Body of pancreas (tissue), 4 donors: ENCODE measurements around the gene MOV10L1.

Experiments used
- POLR2A ChIP-seq, 3 donors: fragments of 450-650 bp; IDR thresholded peaks; one replicate each; pipeline ENCODE4 v1.6.1; 2016; ENCODE audit warnings: antibody characterized with exemption in 3 of 3, mild to moderate bottlenecking in 2 of 3
- TF ChIP-seq, protein P1 (sequence below), 7 experiments: fragments of 450-650 bp in 4 of 7; fragments of 200-600 bp in 3 of 7; sonication (generic) in 3 of 7; IDR thresholded peaks; one replicate each; pipeline ENCODE4 v1.5.1; 2016 to 2019; ENCODE audit warnings: antibody characterized with exemption in 7 of 7

DNA sequence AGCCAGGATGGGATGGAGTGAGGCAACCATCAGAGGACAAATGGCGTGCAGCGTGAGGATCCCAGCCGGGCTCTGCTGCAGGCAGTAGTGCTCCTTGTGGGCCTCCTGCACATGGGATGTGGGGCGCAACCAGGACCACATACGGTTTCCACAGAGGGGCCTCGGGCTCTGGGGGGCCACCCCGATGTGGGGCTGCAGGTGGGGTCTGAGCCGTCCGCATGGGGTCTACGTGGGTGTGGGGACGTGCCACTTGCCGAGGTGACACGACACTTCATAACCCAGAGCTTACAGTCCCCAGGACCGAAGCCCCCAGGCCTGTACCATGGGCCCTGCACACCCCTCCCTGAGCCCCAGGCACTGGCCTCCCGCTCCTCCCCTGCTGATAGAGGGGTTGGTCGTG, 42.5 kb upstream of the MOV10L1 start:
- TF ChIP-seq, protein P1, sequence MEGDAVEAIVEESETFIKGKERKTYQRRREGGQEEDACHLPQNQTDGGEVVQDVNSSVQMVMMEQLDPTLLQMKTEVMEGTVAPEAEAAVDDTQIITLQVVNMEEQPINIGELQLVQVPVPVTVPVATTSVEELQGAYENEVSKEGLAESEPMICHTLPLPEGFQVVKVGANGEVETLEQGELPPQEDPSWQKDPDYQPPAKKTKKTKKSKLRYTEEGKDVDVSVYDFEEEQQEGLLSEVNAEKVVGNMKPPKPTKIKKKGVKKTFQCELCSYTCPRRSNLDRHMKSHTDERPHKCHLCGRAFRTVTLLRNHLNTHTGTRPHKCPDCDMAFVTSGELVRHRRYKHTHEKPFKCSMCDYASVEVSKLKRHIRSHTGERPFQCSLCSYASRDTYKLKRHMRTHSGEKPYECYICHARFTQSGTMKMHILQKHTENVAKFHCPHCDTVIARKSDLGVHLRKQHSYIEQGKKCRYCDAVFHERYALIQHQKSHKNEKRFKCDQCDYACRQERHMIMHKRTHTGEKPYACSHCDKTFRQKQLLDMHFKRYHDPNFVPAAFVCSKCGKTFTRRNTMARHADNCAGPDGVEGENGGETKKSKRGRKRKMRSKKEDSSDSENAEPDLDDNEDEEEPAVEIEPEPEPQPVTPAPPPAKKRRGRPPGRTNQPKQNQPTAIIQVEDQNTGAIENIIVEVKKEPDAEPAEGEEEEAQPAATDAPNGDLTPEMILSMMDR (IDR thresholded peaks at IDR 0.05): no peak
- no peak for TF ChIP-seq POLR2A (IDR thresholded peaks at IDR 0.05)
